H1 (cell line): ENCODE data around the gene SOX2.

Experiments
- BCL11A ChIP-seq, 2 experiments: IDR thresholded peaks; one replicate each; pipeline ENCODE4 v1.6.1; 2011; ENCODE audit warnings: low read depth in 2 of 2, low read length in 2 of 2, mild to moderate bottlenecking in 2 of 2
- CTCF ChIP-seq, 3 experiments: IDR thresholded peaks; 1 replicate in 2 of 3; 2 replicates in 1 of 3; pipeline versions ENCODE4 v1.5.1 to v1.6.1; 2011; ENCODE audit warnings: low read length in 3 of 3, mild to moderate bottlenecking in 3 of 3, inconsistent platforms in 2 of 3, low read depth in 1 of 3, moderate library complexity in 1 of 3; ENCODE audit not compliant: insufficient read depth in 1 of 3; ENCODE audit errors: control extremely low read depth in 1 of 3
- EP300 ChIP-seq, 2 experiments: IDR thresholded peaks; 1 replicate in 1 of 2; 2 replicates in 1 of 2; pipeline ENCODE4 v1.6.1; 2011 to 2012; ENCODE audit warnings: low read depth in 2 of 2, low read length in 2 of 2, mild to moderate bottlenecking in 2 of 2, borderline replicate concordance in 1 of 2, inconsistent platforms in 1 of 2, moderate library complexity in 1 of 2
- EZH2 ChIP-seq: fragments of 200-600 bp; sonication (generic); IDR thresholded peaks from 2 replicates; pipeline ENCODE4 v1.7.1; 2012; ENCODE audit warnings: low read depth, mild to moderate bottlenecking, moderate library complexity, low read length, inconsistent platforms; ENCODE audit not compliant: severe bottlenecking
- HDAC6 ChIP-seq: IDR thresholded peaks from one replicate; pipeline ENCODE4 v1.7.1; 2012; ENCODE audit warnings: low read depth, mild to moderate bottlenecking, inconsistent platforms, low read length, moderate library complexity
- JUND ChIP-seq: IDR thresholded peaks from 2 replicates; pipeline ENCODE4 v1.6.1; 2011; ENCODE audit warnings: mild to moderate bottlenecking, improper control_type of control experiment, low read length
- MAFK ChIP-seq: IDR thresholded peaks from 2 replicates; pipeline ENCODE4 v1.6.1; 2012; ENCODE audit warnings: low read depth, mild to moderate bottlenecking, improper control_type of control experiment, low read length
- POLR2A ChIP-seq, 2 experiments: IDR thresholded peaks; 1 replicate in 1 of 2; 2 replicates in 1 of 2; pipeline ENCODE4 v1.6.1; 2011; ENCODE audit warnings: low read depth in 2 of 2, low read length in 2 of 2, mild to moderate bottlenecking in 2 of 2; ENCODE audit errors: control extremely low read depth in 1 of 2
- POLR2AphosphoS5 ChIP-seq: IDR thresholded peaks from 2 replicates; pipeline ENCODE4 v1.6.1; 2011; ENCODE audit warnings: low read depth, low read length
- SIN3A ChIP-seq, 2 experiments: IDR thresholded peaks in 1 of 2; conservative IDR thresholded peaks in 1 of 2; 2 replicates each; pipeline ENCODE4 v1.6.1; 2011 to 2012; ENCODE audit warnings: low read length in 2 of 2, improper control_type of control experiment in 1 of 2, low read depth in 1 of 2, mild to moderate bottlenecking in 1 of 2
- SRF ChIP-seq: IDR thresholded peaks from 2 replicates; pipeline ENCODE4 v1.6.1; 2011; ENCODE audit warnings: mild to moderate bottlenecking, low read depth, low read length, moderate library complexity
- SUZ12 ChIP-seq: fragments of 200-600 bp; sonication (generic); IDR thresholded peaks from 2 replicates; pipeline ENCODE4 v1.6.1; 2012; ENCODE audit warnings: mild to moderate bottlenecking, inconsistent platforms, low read length, moderate library complexity, mixed read lengths
- YY1 ChIP-seq: IDR thresholded peaks from 2 replicates; pipeline ENCODE4 v1.6.1; 2011; ENCODE audit warnings: low read depth, mild to moderate bottlenecking, low read length

- TF ChIP-seq CTCF (IDR thresholded peaks at IDR 0.05; ENCODE audit: control extremely low read depth in 1 of 3, insufficient read depth in 1 of 3, low read depth in 1 of 3, low read length in 3 of 3) (no peak), YY1 (no peak), POLR2AphosphoS5 (no peak), POLR2A (IDR thresholded peaks at IDR 0.05; ENCODE audit: control extremely low read depth in 1 of 2, low read depth in 2 of 2, low read length in 2 of 2) (no peak), HDAC6 (no peak), EP300 (IDR thresholded peaks at IDR 0.05; ENCODE audit: borderline replicate concordance in 1 of 2, low read depth in 2 of 2, low read length in 2 of 2) (no peak), JUND (no peak), SRF (no peak), EZH2 (no peak), MAFK (no peak), BCL11A (IDR thresholded peaks at IDR 0.05; ENCODE audit: low read depth in 2 of 2, low read length in 2 of 2) (no peak), SIN3A (conservative IDR thresholded peaks at IDR 0.05 in 1 of 2, IDR thresholded peaks at IDR 0.05 in 1 of 2; ENCODE audit: low read depth in 1 of 2, low read length in 2 of 2) (no peak), SUZ12 (no peak)
Measured at GRCh38 chr3:181728470-181729340, 17.0 kb downstream of the SOX2 start.
